HUDEP-2 (cell line): ENCODE data around the gene MYL5.
"Not testable (repeated sequence)": the region's sequence is repeated elsewhere in the genome, so short reads cannot be mapped to it uniquely, and the experiment has no call there.

Experiments used
- DNase-seq, 76 experiments: peaks; one replicate each; lab custom pipeline; 2025; ENCODE audit not compliant: unreplicated experiment in 76 of 76; lab: John Stamatoyannopoulos, UW

The MYL5 gene

DNA sequence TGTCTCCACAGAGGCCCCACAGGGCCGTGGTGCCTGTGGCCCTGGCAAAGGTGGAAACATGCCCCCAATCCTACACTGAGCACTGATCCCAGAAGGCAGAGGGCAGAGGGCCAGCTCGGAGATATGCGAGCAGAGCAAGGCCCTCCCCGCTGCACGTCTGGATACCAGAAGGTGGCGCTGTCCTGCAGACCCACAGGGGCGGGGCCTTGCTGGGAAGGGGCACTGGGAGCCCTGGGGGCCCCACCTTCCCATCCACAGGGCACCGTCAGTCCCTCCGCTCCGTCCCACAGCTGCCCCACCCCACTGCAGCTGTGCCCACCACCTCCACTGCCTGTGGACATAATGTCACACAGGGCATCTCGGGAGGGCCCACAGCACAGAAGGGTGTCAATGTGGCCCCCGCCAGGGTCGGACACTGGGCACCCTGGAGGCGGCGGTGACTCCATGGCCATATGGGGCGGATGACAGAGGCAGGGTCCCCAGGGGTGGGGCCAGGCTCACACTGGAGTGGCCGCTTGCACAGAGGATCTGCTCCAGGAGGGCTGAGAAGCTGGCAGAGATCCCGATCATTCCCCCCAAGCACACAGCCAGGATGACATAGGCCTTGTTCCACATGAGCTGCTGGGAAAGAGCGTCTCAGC, 9.8 kb downstream of the MYL5 start:
- peak in 65 of 76 experiments; percentile 6 to 76 (median 48) for DNase-seq

- DNase-seq, result no peak
Observed at GRCh38 chr4:684623-685327, 10.4 kb downstream of the MYL5 start.

- no peak for DNase-seq
Observed at GRCh38 chr4:685679-686412, 11.5 kb downstream of the MYL5 start.

GRCh38 chr4:686413-687040, 12.2 kb downstream of the MYL5 start:
- no peak for DNase-seq

DNA sequence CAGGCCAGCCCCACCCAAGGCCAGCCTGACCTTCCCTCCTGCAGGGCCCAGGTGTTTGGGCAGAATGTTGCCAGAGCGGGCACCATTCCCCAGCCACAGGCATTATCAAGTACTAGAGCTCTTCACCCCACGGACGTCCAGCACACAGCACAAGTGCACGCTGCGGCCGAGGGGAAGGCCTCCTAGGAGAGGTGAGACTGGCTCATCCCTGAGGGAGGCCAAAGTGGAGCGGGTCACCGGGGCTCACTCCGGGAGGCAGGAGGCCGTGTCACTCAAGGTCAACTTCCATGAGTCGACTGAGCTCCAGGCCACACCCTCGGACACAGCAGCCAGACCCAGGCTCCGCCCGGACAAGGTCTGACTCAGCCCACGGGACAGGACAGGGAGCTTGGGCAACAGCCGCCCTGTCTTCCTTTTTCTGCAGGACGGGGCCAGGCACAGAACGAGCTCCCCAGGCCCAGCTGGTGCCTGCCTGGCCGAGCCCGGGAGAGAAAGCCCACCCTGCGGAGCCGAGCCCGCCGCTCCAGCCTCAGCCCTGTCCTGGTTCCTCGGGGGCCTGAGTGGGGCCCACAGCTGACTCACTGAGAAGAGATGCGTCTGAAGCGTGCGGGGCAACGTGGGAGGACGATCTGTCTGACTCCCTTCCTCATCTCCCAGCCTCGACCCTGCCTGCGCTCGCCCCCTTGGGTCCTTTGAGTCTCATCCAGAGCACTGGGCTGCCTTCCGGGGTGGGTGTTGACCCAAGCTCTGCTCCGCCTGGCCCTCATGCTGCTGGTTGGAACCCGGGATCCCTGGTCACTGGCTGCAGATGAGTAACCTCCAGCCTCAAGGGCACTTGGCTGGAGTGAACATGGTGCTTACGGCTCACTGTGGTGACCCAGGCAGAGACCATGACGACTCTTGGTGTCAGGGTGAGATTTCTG, 13.0 kb downstream of the MYL5 start:
- peak in 68 of 76 experiments; percentile 4 to 85 (median 60) for DNase-seq

- no peak for DNase-seq
Observed at GRCh38 chr4:687971-688853, 13.9 kb downstream of the MYL5 start.

DNA sequence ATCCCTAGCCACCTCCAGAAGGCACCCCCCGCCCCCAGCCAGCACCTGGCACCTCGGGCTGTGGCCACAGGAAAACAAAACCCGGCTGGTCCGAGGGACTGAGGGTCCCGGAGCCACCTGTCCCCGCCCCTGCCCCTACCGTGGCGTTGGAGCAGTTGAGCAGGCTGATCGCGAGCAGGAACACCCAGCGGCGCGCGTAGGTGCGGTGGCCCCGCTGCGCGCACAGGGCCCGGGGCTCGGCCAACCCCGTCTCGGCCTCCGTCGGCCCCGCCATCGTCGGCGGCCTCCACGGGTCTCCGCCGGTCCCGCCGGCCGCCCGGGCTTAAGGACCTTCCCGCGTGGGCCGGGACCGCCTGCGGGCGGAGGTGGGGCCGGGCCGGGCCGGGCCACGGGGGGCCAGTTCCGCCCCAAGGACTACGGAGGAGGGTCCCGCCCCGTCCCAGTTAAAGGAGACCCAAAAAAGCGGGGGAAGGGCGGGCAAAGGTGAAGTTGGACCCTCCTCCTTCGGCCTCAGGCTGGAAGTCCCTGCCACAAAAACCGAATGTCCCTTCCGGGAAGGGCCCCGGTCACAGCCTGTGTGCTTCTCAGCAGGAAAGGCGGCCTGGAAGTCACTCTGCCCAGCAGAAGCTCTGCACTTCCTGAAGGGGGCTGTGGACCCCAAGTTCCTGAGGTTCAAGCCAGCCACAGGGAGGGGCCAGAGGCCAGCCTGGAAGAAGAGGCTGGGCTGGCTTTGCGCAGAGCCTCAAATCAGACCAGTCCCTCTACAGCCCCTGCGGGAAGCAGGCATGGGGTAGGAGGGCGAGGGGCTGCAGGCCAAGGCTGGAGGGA, 14.7 kb downstream of the MYL5 start, which contains the start of gene SLC49A3:
Gene SLC49A3 (minus strand): TSS at position 298 of the 828 bp plus-strand sequence. CDS start 24 bp downstream, at position 274.
- no peak for DNase-seq

DNA sequence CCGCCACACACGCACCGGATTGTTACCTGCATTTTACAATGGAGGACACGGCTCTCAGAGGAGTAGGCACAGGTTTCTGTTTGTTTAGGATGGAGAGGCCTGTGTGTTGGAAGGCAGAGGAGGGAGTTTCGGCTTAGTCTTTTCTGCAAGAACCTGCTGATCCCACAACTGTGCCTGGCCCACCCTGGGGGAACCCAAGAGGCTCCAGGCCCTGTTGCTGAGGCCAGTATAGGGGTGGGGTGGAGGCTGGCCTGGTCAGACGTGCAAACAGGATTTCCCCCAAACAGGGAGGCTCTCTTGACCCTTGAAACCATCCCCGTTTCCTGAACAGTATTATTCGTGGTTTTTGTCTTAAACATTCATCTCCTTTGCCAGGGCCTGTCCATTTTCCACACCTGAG, 15.4 kb downstream of the MYL5 start:
- no peak for DNase-seq

- DNase-seq, result peak in 2 of 76 experiments; percentile 11 to 57
Observed at GRCh38 chr4:692771-693554, 18.6 kb downstream of the MYL5 start.

- not testable (repeated sequence) for DNase-seq
Observed at GRCh38 chr4:694341-694940, 20.1 kb downstream of the MYL5 start.

DNA sequence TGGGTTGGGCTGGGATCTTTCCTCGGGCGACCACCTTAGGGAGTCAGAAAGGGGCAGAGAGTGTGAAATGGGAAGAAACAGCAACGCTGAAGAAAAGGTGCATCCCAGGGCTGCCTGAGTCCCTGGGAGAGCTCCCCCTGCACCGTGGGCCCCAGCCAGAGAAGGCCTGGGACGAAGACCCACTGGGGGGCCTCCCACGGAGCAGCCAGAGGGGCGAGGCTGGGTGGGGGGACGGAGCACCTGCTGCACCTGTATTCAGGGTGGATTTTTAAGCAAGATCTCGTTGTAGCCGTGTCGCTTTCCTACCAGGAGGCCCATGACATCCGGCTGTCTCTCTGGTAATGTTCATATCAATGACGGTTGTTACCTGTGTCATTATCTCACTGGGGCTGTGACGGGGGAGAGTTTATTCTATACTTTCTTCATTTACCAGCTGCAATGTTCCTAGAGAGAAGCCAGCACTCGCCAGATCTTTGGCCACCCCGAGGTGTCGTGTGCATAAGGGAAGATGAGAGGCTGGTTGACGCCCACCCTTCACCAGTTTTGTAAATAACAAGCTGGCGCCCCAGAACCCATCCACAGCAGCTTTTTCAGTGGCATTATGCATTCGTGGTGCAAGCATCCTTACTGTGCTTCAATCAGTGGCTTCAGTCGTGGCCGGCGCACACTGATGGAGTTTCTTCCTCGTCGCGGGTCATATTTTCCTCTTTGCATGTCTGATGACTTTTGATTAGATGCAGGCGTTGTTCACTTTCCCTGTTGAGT, 25.7 kb downstream of the MYL5 start:
- no peak for DNase-seq

DNA sequence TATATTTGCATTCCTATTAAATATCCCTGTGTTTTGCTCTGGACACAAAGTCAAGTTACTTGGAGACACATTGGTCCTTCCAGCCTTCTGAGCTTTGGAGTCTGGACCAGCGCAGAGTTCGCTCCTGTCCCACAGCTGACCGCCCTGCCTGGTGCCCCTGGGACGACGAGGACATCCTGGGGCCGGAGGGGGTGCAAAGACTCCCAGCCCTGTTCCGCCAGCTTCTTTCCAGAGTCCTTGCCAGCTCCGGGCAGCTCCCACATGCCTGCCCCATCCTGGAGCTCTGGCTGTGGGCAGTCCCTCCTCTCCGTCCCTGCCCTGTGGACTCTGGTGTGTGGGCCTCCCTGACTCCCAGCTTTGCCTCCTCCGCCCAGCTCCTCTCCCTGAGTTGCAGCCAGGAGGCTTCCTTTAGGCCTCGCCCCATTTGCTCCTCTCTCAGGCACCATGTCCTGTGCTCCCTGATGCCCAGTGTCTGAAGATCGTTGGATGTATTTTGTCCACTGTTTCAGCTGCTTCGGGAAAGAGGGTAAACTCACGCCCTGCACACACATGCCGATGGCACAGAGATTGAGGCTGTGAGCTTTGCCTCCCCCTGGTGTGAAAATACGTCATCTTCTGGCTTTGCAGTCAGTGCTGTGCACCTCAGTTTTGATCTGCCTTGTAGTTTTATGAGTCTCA, 26.4 kb downstream of the MYL5 start:
- no peak for DNase-seq

GRCh38 chr4:702618-703048, 28.3 kb downstream of the MYL5 start:
- peak in 63 of 76 experiments; percentile 1 to 77 (median 54) for DNase-seq

GRCh38 chr4:703336-704197, 29.2 kb downstream of the MYL5 start:
- no peak for DNase-seq
